Pericardium fibroblast (primary cell): Measurements from ENCODE around the gene CEBPA. TPM values are rescaled to one million over a fixed set of nuclear protein-coding genes. Genes with fewer than 3 reads are reported as not detected.

ENCODE experiments used
- total RNA-seq: library from RNA; depleted of rRNA; stranded (reverse); fragments of >200 nt; gene quantifications from 2 replicates; pipeline ENCODE4 v1.2.3, GENCODE V29; 2015

The CEBPA gene
- total RNA-seq, result 1.7 and 2.8 TPM in 2 replicates

GRCh38 chr19:33302175-33302973, at the start of gene CEBPA:
CEBPA (minus strand) TSS chr19:33302534; CDS start chr19:33302414, 120 bp downstream.

Other genes starting within 250 kb of the CEBPA start
- gene RHPN2, start 237.6 kb downstream of the CEBPA start, total RNA-seq, result 0.94 and 8.9 TPM in 2 replicates
- 3.6 and 4.9 TPM in 2 replicates for gene GPATCH1, start 221.4 kb downstream of the CEBPA start, total RNA-seq
- gene WDR88, start 170.4 kb downstream of the CEBPA start, total RNA-seq, result not detected in 2 replicates
- gene LRP3, start 108.2 kb downstream of the CEBPA start, total RNA-seq, result 39.5 and 42.9 TPM in 2 replicates
- 0.12 TPM in 1 of 2 replicates, not detected in the other for gene SLC7A10, start 76.7 kb downstream of the CEBPA start, total RNA-seq
- 21.4 and 21.9 TPM in 2 replicates for gene CEBPG, start 71.2 kb upstream of the CEBPA start, total RNA-seq
- gene PEPD, start 219.3 kb upstream of the CEBPA start, total RNA-seq, result 70.0 and 78.3 TPM in 2 replicates